ENCODE results near the gene DSTN.
"Not testable (repeated sequence)": the region's sequence is repeated elsewhere in the genome, so short reads cannot be mapped to it uniquely, and the experiment has no call there.

DSTN gene

GRCh38 chr20:17653835-17654648 lies 84.2 kb downstream of the DSTN start:
- no peak for DNase-seq

- DNase-seq, result no peak
Measured at GRCh38 chr20:17654649-17655285, 84.9 kb downstream of the DSTN start.

- DNase-seq, result no peak
Measured at GRCh38 chr20:17655286-17655651, 85.4 kb downstream of the DSTN start.

- no peak for DNase-seq
Measured at GRCh38 chr20:17655865-17656479, 86.1 kb downstream of the DSTN start.

GRCh38 chr20:17657079-17657825 lies 87.4 kb downstream of the DSTN start:
- DNase-seq, result no peak

- DNase-seq, result no peak
Measured at GRCh38 chr20:17657898-17658647, 88.2 kb downstream of the DSTN start.

- DNase-seq, result no peak
Measured at GRCh38 chr20:17658648-17658993, 88.7 kb downstream of the DSTN start.

- not testable (repeated sequence) for DNase-seq
Measured at GRCh38 chr20:17659344-17659743, 89.5 kb downstream of the DSTN start.

All from NCI-H187 (cell line).